Measurements from ENCODE around the gene ZNF202.
"Not testable (repeated sequence)": the region's sequence is repeated elsewhere in the genome, so short reads cannot be mapped to it uniquely, and the experiment has no call there.

ZNF202 gene

GRCh38 chr11:123742031-123742723 is 717 bp upstream of the ZNF202 start:
- no peak for DNase-seq (ENCODE audit: low read depth, low spot score)

GRCh38 chr11:123740787-123741158 is 687 bp downstream of the ZNF202 start:
- no peak for DNase-seq (ENCODE audit: low read depth, low spot score)

- no peak for DNase-seq (ENCODE audit: low read depth, low spot score)
Observed at GRCh38 chr11:123738374-123738773, 3.1 kb downstream of the ZNF202 start.

GRCh38 chr11:123736769-123737168 is 4.7 kb downstream of the ZNF202 start:
- no peak for DNase-seq (ENCODE audit: low read depth, low spot score)

- no peak for DNase-seq (ENCODE audit: low read depth, low spot score)
Observed at GRCh38 chr11:123729602-123730001, 11.9 kb downstream of the ZNF202 start.

GRCh38 chr11:123725995-123726655 is 15.3 kb downstream of the ZNF202 start:
- no peak for DNase-seq (ENCODE audit: low read depth, low spot score)

DNA sequence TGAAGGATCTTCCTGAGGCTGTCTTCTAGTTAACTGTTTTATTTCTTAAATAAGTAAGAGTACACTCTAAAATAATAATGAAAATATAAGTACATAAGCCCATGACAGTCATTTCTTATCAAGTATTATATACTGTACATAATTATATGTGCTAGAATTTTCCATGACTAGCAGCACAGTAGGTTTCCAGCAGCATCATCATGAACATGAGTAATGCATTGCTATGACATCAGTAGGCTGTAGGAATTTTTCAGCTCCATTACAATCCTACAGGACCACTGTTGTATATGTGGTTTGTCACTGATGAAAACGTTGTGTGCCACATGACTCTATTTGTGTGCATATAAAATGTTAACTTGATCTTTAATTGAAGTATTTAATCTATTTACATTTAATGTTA is 22.0 kb downstream of the ZNF202 start:
- DNase-seq (ENCODE audit: low read depth, low spot score), result no peak

- DNase-seq (ENCODE audit: low read depth, low spot score), result no peak
Observed at GRCh38 chr11:123718469-123718868, 23.0 kb downstream of the ZNF202 start.

- no peak for DNase-seq (ENCODE audit: low read depth, low spot score)
Observed at GRCh38 chr11:123718063-123718462, 23.4 kb downstream of the ZNF202 start.

DNA sequence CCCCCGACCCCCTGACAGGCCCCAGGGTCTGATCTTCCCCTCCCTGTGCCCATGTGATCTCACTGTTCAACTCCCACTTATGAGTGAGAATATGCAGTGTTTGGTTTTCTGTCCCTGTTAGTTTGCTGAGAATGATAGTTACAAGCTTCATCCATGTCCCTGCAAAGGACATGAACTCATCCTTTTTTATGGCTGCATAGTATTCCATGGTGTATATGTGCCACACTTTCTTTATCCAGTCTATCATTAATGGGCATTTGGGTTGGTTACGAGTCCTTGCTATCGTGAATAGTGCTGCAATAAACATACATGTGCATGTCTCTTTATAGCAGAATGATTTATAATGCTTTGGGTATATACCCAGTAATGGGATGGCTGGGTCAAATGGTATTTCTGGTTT is 28.8 kb downstream of the ZNF202 start:
- DNase-seq (ENCODE audit: low read depth, low spot score), result not testable (repeated sequence)

GRCh38 chr11:123707606-123708205 is 33.8 kb downstream of the ZNF202 start:
- peak; percentile 32 for DNase-seq (ENCODE audit: low read depth, low spot score)

DNA sequence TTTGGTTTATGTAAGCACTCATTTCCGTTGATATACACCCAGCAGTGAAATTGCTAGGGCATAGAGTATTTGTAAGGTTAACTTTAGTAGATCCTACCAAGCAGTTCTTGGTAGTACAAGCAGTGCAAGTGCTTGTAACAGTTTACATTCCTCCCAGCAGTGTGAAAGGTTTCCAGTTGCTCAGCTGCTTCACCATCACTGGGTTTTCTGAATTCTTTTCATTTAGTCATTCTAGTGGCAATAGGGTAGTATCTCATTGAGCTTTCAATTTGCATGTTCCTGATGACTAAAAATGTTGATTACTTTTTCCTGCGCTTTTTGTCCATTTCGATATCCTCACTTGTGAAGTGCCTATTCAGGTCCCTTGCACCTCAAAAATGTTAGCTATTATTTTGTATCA is 34.3 kb downstream of the ZNF202 start:
- no peak for DNase-seq (ENCODE audit: low read depth, low spot score)

DNA sequence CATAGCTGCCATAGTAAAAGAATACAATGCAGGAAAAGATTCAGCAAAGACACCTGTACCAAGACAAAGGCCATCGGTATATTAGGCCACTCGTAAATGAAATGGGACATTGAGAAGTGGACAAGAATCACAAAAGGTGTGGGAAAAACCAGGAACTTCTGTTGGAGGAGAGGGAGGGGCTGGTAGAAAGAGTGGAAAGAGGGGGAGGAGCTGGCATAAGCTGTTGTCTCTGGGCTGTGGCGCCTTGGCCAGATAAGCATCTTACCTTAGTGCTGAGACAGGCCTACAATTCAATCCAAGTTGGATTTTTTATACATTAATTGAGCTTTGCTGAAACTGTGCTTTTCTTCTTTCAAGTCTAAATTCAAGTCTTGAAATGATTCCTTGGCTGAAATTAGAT is 37.1 kb downstream of the ZNF202 start:
- DNase-seq (ENCODE audit: low read depth, low spot score), result no peak

DNA sequence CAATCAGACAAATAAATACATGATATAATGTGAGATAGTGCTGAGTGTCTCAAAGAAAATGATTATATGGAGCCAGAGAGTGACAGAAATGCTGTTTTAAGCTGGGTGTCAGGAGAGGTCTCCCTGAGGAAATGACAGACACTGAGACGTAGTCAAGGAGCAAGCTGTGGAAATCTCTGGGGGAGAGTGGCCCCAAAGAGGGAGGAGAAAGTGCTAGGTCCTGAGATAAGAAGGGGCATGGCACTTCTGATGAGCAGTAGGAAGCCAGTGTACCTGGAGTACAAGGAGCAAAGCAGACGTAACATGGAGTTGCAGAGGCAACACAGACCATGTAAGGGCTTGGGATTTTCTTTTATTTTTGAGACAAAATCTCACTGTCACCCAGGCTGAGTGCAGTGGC is 38.8 kb downstream of the ZNF202 start:
- no peak for DNase-seq (ENCODE audit: low read depth, low spot score)

DNA sequence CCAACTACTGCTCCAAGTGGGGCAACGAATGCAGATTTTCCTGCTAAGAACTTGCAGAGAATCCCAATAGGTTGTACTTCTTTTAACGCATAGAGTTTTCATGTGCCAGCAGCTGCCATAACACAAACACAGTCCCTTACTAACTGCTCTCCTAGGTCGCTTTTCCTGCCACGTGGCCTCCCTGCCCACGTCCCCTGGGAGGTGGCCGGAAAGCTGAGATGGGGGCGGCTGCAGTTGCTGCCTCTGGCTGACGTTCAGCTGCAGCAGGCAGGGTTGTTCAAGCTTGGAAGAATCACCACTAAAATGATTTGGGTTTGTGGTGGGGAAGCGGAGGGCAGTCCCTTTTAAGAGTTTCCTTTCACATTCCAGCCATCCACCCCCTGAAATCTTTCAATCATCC is 39.3 kb downstream of the ZNF202 start:
- no peak for DNase-seq (ENCODE audit: low read depth, low spot score)

DNA sequence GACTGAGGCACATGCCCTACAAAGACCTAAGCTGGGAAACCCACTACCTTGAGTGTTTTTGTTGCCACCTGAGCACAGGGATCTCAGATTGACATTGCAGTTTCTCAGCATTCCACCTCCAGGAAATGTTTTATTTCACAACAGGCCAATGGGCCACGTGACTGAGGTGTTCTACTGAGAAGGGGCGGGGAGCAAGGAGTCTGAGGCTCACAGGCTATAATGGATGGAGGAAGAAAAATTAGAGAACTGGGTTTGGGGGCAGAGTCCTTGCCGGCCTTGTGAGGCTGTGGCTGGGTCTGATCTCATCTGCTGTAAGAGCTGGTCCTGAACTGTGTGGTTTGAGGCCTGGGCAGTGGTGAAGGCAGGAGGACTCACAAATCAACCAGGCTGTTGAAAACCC is 40.7 kb downstream of the ZNF202 start:
- DNase-seq (ENCODE audit: low read depth, low spot score), result no peak

DNA sequence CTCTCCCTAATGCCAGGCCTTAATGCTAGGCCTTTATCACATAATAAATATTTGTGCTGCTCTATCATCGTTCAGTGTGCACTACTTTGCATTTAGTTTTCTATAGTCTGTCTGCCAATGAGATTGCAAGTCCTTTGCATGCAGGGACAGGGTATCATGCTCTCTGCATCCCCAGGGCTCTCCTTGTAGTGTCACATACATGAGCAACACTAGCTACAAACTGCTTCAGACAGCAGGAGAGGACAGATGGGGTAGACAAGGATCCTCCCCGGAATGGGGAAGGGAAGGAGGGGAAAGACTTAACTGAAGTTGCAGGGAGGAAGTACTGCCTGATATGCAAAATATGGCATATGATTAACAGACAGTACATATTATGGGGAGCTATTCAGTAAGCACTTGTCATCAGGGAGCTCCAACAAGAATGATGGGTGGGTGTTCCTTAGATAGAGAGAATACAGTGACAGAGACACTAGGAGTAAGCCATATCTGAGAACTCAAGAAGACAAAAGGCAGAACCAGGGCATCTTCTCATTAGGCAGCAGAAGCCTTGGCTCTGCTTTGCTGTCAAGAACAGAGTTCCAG is 42.8 kb downstream of the ZNF202 start:
- no peak for DNase-seq (ENCODE audit: low read depth, low spot score)

DNA sequence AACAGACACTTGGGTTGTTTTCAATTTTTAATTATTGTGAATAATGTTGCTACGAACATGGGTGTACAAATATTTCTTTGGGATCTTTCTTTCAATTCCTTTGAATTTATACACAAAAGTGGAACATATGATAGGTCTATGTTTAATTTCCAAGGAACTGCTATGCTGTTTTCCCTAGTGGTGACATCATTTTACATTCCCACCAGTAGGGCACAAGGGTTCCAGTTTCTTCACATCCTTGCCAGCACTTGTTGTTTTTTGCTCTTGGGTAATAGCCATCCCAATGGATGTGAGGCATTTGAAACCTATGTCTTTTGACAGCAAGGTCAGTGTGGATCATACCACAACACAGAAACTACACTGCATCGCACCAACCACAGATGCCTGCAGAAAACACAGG is 45.3 kb downstream of the ZNF202 start:
- no peak for DNase-seq (ENCODE audit: low read depth, low spot score)

DNA sequence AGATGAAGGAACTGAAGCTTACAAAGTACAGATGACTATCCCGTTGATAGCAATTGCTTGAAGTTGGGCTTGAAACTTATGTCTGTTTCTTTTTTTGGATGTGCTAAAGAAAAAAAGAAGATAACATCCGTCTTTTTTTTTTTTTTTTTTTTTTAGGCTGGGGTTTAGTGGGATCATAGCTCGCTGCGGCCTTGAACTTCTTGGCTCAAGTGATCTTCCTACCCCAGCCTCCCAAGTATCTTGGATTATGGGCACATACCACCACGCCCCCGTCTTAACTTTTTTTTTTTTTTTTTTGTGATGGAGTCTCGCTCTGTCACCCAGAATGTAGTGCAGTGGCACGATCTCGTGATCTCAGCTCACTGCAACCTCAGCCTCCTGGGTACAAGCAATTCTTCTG is 46.2 kb downstream of the ZNF202 start:
- no peak for DNase-seq (ENCODE audit: low read depth, low spot score)

GRCh38 chr11:123694551-123694950 is 46.9 kb downstream of the ZNF202 start:
- no peak for DNase-seq (ENCODE audit: low read depth, low spot score)

DNA sequence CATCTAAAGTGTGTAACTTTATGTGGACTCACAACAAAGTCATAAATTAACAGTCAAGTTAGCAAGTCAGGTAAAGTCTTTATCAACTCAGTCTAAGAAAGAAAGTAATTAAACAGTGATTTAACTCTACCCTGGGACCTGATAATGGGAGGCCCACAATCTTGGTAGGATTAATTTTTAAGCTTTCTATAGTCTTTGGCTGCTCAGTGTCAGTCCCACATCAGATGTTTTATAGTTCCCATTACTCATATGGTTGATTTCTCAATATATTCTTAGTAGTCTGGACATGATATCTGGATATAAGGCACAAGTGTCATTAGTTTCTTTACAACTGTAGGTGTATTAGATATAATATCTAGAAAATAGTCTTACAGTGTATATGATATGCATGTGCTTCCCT is 48.5 kb downstream of the ZNF202 start:
- no peak for DNase-seq (ENCODE audit: low read depth, low spot score)

- DNase-seq (ENCODE audit: low read depth, low spot score), result no peak
Observed at GRCh38 chr11:123690485-123690884, 51.0 kb downstream of the ZNF202 start.

DNA sequence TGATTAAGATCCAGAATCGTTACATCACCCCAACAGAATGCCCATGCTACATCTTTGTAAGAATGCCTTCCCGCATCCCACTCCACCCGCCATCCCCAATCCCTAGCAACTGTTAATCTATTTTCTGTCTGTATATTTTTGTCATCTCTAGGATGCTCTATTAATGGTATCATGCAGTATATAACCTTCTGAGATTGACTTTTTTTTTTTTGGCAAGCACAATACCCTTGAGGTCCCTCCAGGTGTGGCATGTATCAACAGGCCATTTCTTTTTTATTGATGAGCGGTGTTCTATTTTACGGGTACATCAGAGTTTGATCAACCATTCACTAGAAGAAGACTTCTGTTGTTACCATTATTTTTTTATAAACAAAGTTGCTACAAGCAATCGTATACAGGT is 56.9 kb downstream of the ZNF202 start:
- no peak for DNase-seq (ENCODE audit: low read depth, low spot score)

All from smooth muscle cell of the brain vasculature (primary cell).